ENCODE data around the gene RFX3.

The RFX3 gene

DNA sequence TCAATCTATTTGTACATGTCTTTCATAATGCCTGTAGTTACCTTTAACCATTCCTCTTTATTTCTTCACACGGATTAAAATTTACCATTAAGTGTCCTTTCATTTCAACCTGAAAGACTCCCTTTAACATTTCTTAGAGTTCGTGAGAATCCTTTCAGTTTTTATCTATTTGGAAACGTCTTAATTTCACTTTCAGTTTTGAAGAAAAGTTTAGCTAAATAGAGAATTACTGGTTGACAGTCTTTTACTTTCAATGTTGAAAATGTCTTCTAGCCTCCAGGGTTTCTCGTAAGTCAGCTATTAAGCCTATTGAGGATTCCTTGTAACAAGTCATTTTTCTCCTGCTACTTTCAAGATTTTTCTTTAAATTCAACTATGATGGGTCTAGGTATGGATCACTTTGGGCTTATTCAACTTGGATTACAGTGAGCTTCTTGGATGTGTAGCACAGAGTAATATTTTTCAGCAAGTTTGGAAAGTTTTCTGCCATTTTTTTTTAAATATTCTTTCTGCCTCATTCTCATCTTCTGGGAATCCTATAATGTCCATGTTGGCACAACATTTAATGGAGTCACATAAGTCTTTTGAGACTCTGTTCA, 48.5 kb downstream of the RFX3 start:
- DNase-seq (ENCODE audit: low read depth in 2 of 2): no peak

GRCh38 chr9:3475300-3476020, 50.3 kb downstream of the RFX3 start:
- no peak for DNase-seq (ENCODE audit: low read depth in 2 of 2)

DNA sequence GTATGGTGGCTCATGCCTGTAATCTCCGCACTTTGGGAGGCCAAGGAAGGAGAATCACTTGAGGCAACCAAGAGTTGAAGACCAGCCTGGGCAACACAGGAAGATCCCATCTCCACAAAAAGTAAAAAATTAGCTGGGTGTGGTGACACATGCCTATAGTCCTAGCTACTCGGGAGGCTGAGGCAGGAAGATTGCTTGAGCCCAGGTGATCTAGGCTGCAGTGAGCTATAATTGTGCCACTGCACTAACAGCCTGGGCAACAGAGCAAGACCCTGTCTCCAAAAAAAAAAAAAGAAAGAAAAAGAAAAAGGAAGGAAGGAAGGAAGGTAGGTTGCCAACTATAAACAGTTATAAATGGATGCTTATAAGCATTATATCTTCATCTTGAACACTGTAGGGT, 51.0 kb downstream of the RFX3 start:
- no peak for DNase-seq (ENCODE audit: low read depth in 2 of 2)

DNA sequence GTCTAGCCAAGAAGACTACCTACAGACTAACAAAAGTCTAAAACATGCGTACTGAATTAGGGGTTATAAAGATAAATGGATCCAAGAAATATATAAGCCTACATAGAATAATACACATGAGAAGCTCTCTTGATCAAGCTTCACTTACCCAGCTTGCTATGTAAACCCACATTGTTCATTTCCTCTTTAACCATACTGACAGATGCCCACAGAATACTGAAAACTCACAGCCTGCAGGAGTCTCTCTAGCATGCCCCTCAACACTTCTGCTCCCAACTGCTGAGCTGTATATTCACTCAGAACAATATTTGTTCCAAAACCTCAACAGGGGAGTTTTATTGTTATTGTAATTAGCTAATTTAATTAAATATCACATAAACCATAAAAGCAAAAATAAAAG, 52.4 kb downstream of the RFX3 start:
- DNase-seq (ENCODE audit: low read depth in 2 of 2): no peak

- DNase-seq (ENCODE audit: low read depth in 2 of 2): no peak
Measured at GRCh38 chr9:3471883-3472282, 53.9 kb downstream of the RFX3 start.

GRCh38 chr9:3468421-3469205, 57.2 kb downstream of the RFX3 start:
- no peak for DNase-seq (ENCODE audit: low read depth in 2 of 2)

DNA sequence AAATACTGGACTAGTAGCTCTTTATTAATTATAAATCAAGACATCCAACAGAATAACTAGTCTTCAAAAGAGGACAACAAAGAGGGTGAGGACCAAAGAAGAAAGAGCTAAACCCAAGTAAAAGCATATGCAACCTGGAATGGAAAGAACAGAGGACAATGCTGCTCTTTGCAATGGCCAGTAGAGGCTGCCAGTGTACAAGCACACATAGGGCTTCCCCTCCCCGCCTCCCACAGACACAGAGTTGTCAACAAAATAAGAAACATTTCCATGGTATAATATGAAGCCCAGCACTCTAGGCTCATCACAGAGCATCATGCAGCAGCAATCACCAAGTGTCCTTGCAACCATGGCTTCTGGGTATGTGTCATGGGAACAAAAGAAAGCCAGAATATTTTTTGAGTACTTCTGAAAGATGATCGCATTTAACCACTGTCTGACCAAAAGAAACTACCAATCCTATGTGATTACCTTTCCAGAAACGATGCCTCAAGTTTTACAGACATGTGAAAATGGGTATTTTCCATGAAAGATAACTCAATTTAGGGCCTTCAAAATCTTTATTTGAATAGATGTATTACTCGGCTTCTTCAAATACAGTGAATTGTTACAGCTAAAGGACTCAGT, 58.1 kb downstream of the RFX3 start:
- DNase-seq (ENCODE audit: low read depth in 2 of 2): peak in 1 of 2 experiments; percentile 22

- DNase-seq (ENCODE audit: low read depth in 2 of 2): no peak
Measured at GRCh38 chr9:3464033-3464638, 61.7 kb downstream of the RFX3 start.

DNA sequence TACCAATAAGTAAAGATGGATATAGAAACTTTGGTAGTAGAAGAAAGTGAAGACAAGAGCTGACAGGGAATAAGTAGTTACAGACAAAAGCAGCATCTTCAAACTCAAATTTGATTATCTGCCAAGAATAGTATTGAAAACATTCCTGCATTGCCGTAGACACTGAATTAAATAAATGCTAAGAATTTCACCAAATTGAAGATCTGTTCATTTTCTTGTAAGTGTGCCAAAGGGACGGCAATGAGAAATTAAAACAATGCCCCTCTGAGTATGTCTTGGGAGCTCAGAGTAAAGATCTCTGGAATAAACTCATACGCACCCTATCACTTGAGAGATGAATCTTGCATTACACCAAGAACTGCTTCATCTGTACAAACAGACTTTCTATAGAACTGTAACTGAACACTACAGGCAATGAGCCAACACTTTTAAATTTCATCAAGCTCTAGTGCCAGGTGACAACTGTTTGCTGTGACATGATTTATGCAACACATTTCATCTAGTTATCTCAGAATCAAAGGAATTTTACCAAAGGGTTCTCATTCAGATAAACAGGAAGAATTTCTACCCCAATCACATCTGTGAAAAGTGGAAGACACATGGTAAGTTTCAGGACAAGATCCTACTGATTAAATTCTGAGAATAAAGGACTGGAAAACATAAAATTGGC, 66.9 kb downstream of the RFX3 start:
- no peak for DNase-seq (ENCODE audit: low read depth in 2 of 2)

GRCh38 chr9:3457175-3457574, 68.6 kb downstream of the RFX3 start:
- DNase-seq (ENCODE audit: low read depth in 2 of 2): no peak

DNA sequence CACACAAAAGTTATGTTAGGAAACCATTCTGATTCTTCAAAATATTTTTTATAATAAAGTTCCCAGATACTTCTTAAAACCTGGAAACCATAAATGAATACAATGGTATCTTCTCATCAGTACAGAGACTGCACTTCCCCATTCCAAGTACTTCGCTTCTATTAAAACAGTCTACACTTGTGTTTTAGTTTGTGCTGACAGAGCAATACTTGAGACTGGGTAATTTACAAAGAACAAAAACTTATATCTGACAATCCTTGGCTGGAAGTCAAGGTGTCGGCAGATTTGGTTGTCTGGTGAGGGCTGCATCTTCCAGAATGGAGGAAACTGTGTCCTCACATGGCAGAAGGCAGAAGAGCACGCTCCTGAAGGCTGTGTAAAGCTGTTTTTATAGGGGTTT, 70.1 kb downstream of the RFX3 start:
- DNase-seq (ENCODE audit: low read depth in 2 of 2): no peak

GRCh38 chr9:3455094-3455493, 70.7 kb downstream of the RFX3 start:
- DNase-seq (ENCODE audit: low read depth in 2 of 2): no peak

- DNase-seq (ENCODE audit: low read depth in 2 of 2): no peak
Measured at GRCh38 chr9:3451956-3452355, 73.8 kb downstream of the RFX3 start.

- no peak for DNase-seq (ENCODE audit: low read depth in 2 of 2)
Measured at GRCh38 chr9:3447788-3448187, 78.0 kb downstream of the RFX3 start.

DNA sequence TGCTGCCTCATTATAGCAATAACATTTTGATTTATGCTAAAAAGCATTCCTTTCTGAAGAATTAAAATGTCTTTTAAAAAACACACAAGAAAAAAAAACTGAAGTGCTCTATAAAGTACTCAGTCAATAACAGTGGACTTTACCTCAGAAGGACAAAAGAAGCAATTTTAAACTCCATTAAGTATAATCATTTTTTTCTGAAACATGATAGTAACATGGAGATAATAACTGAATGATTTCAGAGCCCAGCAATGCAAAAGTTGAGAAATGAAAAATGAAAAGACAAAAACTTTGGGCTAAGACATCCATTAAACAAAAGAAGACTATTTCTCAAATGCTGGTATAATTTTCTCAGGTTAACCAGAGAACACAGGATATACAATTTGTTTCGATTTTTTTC, 78.7 kb downstream of the RFX3 start:
- DNase-seq (ENCODE audit: low read depth in 2 of 2): no peak

DNA sequence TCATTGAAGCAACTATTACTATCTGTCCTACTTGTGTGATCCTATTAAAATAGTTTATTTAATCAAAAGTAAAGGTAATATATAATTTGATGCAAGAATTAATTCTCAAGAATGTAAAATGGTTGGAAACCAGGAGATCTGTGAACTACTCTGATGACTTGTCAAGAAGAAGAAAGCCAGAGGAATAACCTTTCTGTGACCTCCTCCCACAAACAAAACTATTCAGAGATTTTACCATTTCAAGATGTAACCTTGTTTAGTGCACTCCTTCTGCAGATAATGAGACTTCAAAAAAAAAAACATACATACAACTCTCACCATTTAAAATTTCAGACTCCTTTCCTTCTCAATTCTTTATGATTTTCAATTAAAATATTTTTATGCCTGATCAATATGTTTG, 79.5 kb downstream of the RFX3 start:
- no peak for DNase-seq (ENCODE audit: low read depth in 2 of 2)

- no peak for DNase-seq (ENCODE audit: low read depth in 2 of 2)
Measured at GRCh38 chr9:3444016-3444415, 81.8 kb downstream of the RFX3 start.

DNA sequence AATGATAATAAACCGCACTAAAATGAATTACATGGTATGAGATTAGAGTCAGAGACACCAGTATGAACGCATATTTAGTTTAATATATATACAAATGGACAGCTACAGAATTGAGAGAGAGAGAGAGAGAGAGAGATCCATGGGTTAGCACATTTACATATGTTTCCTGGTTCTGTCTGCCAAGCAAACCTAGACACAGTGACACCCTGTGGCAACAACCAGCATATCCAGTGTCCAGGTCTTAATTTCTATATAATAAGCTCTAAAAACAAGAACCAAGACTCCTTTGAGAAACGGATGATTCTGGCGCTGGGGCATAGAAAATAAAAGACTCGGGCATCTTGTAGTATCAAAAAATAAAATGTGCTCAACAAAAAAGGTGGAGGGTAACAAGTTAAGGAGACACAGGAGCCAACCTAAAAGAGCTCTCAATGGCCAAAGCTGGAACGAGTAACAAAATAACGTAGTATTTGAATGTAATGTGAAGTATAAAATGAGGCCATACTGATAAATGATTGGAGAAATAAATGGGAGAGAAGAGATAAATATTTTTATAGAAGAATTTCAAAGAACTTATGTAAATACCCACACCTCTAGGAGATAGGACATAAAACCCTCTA, 84.5 kb downstream of the RFX3 start:
- DNase-seq (ENCODE audit: low read depth in 2 of 2): peak; percentile 31 to 39

DNA sequence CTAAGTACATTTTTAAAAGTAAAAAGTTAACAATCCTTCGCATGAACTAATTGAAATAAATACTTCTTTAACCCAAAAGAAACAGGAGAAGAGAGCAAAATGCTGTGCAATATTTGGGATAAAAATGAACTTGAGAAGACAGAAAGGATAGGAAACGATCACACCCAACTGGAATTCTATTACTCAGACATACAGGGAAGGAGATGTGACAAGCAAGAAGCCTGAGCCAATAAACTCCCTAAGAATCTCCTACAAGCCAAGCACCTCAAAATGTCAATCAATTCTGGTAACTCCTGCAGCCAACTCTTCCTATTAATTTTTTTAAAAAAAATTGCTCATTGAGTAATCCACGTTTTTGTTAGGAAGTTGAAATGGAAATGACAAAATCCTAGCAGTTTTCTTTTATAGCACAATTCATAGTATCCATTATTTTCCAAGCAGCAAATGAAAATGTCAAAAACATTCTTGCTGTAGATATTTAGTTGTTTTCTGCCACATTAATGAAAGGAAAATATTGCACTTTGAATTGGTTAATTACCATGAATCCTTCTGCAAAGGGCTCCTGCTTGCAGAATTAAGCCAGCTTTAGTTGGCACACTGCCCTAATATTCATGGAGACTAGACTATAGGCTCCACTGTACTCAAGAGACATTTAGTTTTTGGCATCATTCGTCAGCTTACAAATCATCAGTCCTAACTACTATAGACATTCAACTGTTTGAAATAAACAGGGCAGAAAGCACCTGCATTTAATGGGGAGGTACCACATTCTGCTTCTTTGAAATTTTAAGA, 89.0 kb downstream of the RFX3 start:
- DNase-seq (ENCODE audit: low read depth in 2 of 2): no peak

GRCh38 chr9:3435732-3436131, 90.1 kb downstream of the RFX3 start:
- DNase-seq (ENCODE audit: low read depth in 2 of 2): no peak
